Activated CD8-positive, alpha-beta memory T cell treated with anti-CD3 and anti-CD28 coated beads for 36 hours (primary cell): ENCODE data around the gene TRAPPC2B. TPM values are rescaled to one million over a fixed set of nuclear protein-coding genes. Genes with fewer than 3 reads are reported as not detected.
"Not testable (repeated sequence)": the region's sequence is repeated elsewhere in the genome, so short reads cannot be mapped to it uniquely, and the experiment has no call there.

ENCODE experiments used
- CTCF ChIA-PET: fragments of 350-600 bp; sonication (Branson Sonifier 250); formaldehyde crosslinking; loops from one replicate; lab custom pipeline; 2021; ENCODE audit warnings: antibody characterized with exemption; lab: Charles Lee
- POLR2A ChIA-PET: fragments of 350-600 bp; sonication (Branson Sonifier 250); formaldehyde crosslinking; loops from one replicate; lab custom pipeline; 2021; ENCODE audit warnings: antibody characterized with exemption; lab: Charles Lee
- total RNA-seq, 2 experiments: library from RNA; stranded (reverse); gene quantifications; one replicate each; pipeline ENCODE4 v1.2.3, GENCODE V29; 2021

TRAPPC2B gene
- total RNA-seq, 2 experiments from 2014 or later: 5.6 to 7.1 TPM

- POLR2A ChIA-PET: interaction anchor here (1.7 kb wide), 1 partner anchor 27 kb away, joined by 5 read pairs; the partner anchor contains the start of gene ZNF548
- CTCF ChIA-PET: no interaction called here
These were observed 932 bp upstream of the TRAPPC2B start for GRCh38 chr19:57362419-57362818.

GRCh38 chr19:57363688-57364181 lies 384 bp downstream of the TRAPPC2B start:
- POLR2A ChIA-PET: interaction anchor here (0.6 to 1.7 kb wide), 2 partner anchors 26 to 819 kb away, joined by 3 to 5 read pairs; partner anchors contain the start of genes ZNF274 and ZNF548
- CTCF ChIA-PET: interaction anchor here (1.0 kb wide), 1 partner anchor 12 kb away, joined by 3 read pairs; the partner anchor contains the start of gene ZNF304

GRCh38 chr19:57366776-57367175 lies 3.4 kb downstream of the TRAPPC2B start:
- CTCF ChIA-PET: no interaction called here
- POLR2A ChIA-PET: no interaction called here

- ChIA-PET CTCF (no interaction called here), POLR2A (no interaction called here)
These were observed 10.8 kb downstream of the TRAPPC2B start for GRCh38 chr19:57374179-57374578.

- CTCF ChIA-PET, POLR2A ChIA-PET: not testable (repeated sequence)
These were observed 11.3 kb downstream of the TRAPPC2B start for GRCh38 chr19:57374647-57375046.

GRCh38 chr19:57376151-57376550 lies 12.8 kb downstream of the TRAPPC2B start:
- ChIA-PET POLR2A (no interaction called here), CTCF (no interaction called here)

- ChIA-PET POLR2A (no interaction called here), CTCF (no interaction called here)
These were observed 14.3 kb downstream of the TRAPPC2B start for GRCh38 chr19:57377498-57378146.

GRCh38 chr19:57380923-57381322 lies 17.6 kb downstream of the TRAPPC2B start:
- POLR2A ChIA-PET: no interaction called here
- CTCF ChIA-PET: no interaction called here

- POLR2A ChIA-PET: interaction anchor here (0.9 kb wide), 1 partner anchor 370 kb away, joined by 4 read pairs; no protein-coding TSS in a partner anchor
- CTCF ChIA-PET: no interaction called here
These were observed 19.6 kb downstream of the TRAPPC2B start for GRCh38 chr19:57382806-57383488.

- ChIA-PET CTCF (no interaction called here), POLR2A (interaction anchor here (0.8 to 1.6 kb wide), 3 partner anchors 15 to 45 kb away, joined by 3 to 6 read pairs (median 5); partner anchors contain the start of genes TRAPPC2B, ZNF547 and ZNF749)
These were observed 25.9 kb downstream of the TRAPPC2B start for GRCh38 chr19:57389194-57389729.

- ChIA-PET POLR2A (interaction anchor here (0.8 to 1.6 kb wide), 3 partner anchors 14 to 45 kb away, joined by 3 to 6 read pairs (median 5); partner anchors contain the start of genes TRAPPC2B, ZNF547 and ZNF749), CTCF (no interaction called here)
These were observed 26.6 kb downstream of the TRAPPC2B start, which contains the start of gene ZNF548 for GRCh38 chr19:57389730-57390598. Gene ZNF548, plus strand, starts transcription at chr19:57389854. Its CDS starts 246 bp downstream, at chr19:57390100.

GRCh38 chr19:57395710-57396109 lies 32.4 kb downstream of the TRAPPC2B start:
- ChIA-PET POLR2A (no interaction called here), CTCF (no interaction called here)

- ChIA-PET POLR2A (no interaction called here), CTCF (no interaction called here)
These were observed 35.5 kb downstream of the TRAPPC2B start for GRCh38 chr19:57398868-57399267.

GRCh38 chr19:57403737-57404563 lies 40.6 kb downstream of the TRAPPC2B start:
- POLR2A ChIA-PET: interaction anchor here (0.6 to 0.7 kb wide), 2 partner anchors 15 to 135 kb away, joined by 3 to 5 read pairs; partner anchors contain the start of gene ZNF548
- CTCF ChIA-PET: no interaction called here

GRCh38 chr19:57406516-57407123 lies 43.3 kb downstream of the TRAPPC2B start:
- POLR2A ChIA-PET: no interaction called here
- CTCF ChIA-PET: interaction anchor here (0.5 to 2.0 kb wide), 2 partner anchors 16 to 496 kb away, joined by 3 to 6 read pairs; no protein-coding TSS in a partner anchor

GRCh38 chr19:57410877-57411671 lies 47.7 kb downstream of the TRAPPC2B start, which contains the start of gene ZNF17:
Gene ZNF17, plus strand, starts transcription at chr19:57411161. Its CDS starts 2,455 bp downstream, at chr19:57413616.
- POLR2A ChIA-PET: no interaction called here

More at GRCh38 chr19:57410877-57411671, 47.7 kb downstream of the TRAPPC2B start, which contains the start of gene ZNF17:
- CTCF ChIA-PET: no interaction called here
